ENCODE data around the gene OTOP2.

The OTOP2 gene

GRCh38 chr17:74882517-74883240 lies 41.4 kb upstream of the OTOP2 start:
- H3K36me3 ChIP-seq (ENCODE audit: control insufficient read depth, insufficient read depth, low read length), result no peaks in the 10 kb centered on the region
- H3K9me3 ChIP-seq (ENCODE audit: control insufficient read depth, low read length), result no peaks in the 10 kb centered on the region
- no peak overlapping the region for H3K4me3 ChIP-seq (ENCODE audit: insufficient read depth, low read depth, low read length, poor library complexity, severe bottlenecking)
- H3K4me1 ChIP-seq (ENCODE audit: control insufficient read depth, insufficient read depth, low read length, poor library complexity, severe bottlenecking), result no peaks in the 10 kb centered on the region
- DNase-seq, result no peak
- no peak overlapping the region for H3K27ac ChIP-seq (ENCODE audit: insufficient read depth, low read length, poor library complexity, severe bottlenecking)
- H3K27me3 ChIP-seq (replicated peaks; ENCODE audit: control insufficient read depth, insufficient read depth, low read length, poor library complexity, severe bottlenecking), result no peaks in the 10 kb centered on the region

GRCh38 chr17:74883241-74883745 lies 40.8 kb upstream of the OTOP2 start:
- Histone ChIP-seq H3K4me3 (ENCODE audit: insufficient read depth, low read depth, low read length, poor library complexity, severe bottlenecking) (no peak overlapping the region), H3K36me3 (ENCODE audit: control insufficient read depth, insufficient read depth, low read length) (no peaks in the 10 kb centered on the region), H3K27ac (ENCODE audit: insufficient read depth, low read length, poor library complexity, severe bottlenecking) (no peak overlapping the region), H3K27me3 (replicated peaks; ENCODE audit: control insufficient read depth, insufficient read depth, low read length, poor library complexity, severe bottlenecking) (no peaks in the 10 kb centered on the region), H3K4me1 (ENCODE audit: control insufficient read depth, insufficient read depth, low read length, poor library complexity, severe bottlenecking) (no peaks in the 10 kb centered on the region), H3K9me3 (ENCODE audit: control insufficient read depth, low read length) (no peaks in the 10 kb centered on the region)
- DNase-seq, result no peak

GRCh38 chr17:74888469-74888868 lies 35.6 kb upstream of the OTOP2 start:
- H3K27ac ChIP-seq (ENCODE audit: insufficient read depth, low read length, poor library complexity, severe bottlenecking), result no peak overlapping the region

GRCh38 chr17:74890554-74890953 lies 33.5 kb upstream of the OTOP2 start:
- H3K36me3 ChIP-seq (ENCODE audit: control insufficient read depth, insufficient read depth, low read length), result no peaks in the 10 kb centered on the region
- peaks cover 21% of the 10 kb centered on the region for H3K27me3 ChIP-seq (replicated peaks; ENCODE audit: control insufficient read depth, insufficient read depth, low read length, poor library complexity, severe bottlenecking)
- H3K9me3 ChIP-seq (ENCODE audit: control insufficient read depth, low read length), result no peaks in the 10 kb centered on the region
- H3K4me1 ChIP-seq (ENCODE audit: control insufficient read depth, insufficient read depth, low read length, poor library complexity, severe bottlenecking), result peaks cover 9% of the 10 kb centered on the region
- no peak overlapping the region for H3K4me3 ChIP-seq (ENCODE audit: insufficient read depth, low read depth, low read length, poor library complexity, severe bottlenecking)
- DNase-seq, result no peak
- H3K27ac ChIP-seq (ENCODE audit: insufficient read depth, low read length, poor library complexity, severe bottlenecking), result no peak overlapping the region

More at GRCh38 chr17:74888469-74888868, 35.6 kb upstream of the OTOP2 start:
- Histone ChIP-seq H3K4me1 (ENCODE audit: control insufficient read depth, insufficient read depth, low read length, poor library complexity, severe bottlenecking) (peaks cover 7% of the 10 kb centered on the region), H3K27me3 (replicated peaks; ENCODE audit: control insufficient read depth, insufficient read depth, low read length, poor library complexity, severe bottlenecking) (peaks cover 12% of the 10 kb centered on the region), H3K9me3 (ENCODE audit: control insufficient read depth, low read length) (no peaks in the 10 kb centered on the region), H3K36me3 (ENCODE audit: control insufficient read depth, insufficient read depth, low read length) (no peaks in the 10 kb centered on the region), H3K4me3 (ENCODE audit: insufficient read depth, low read depth, low read length, poor library complexity, severe bottlenecking) (no peak overlapping the region)
- no peak for DNase-seq

GRCh38 chr17:74892013-74892841 lies 31.8 kb upstream of the OTOP2 start:
- Histone ChIP-seq H3K4me3 (ENCODE audit: insufficient read depth, low read depth, low read length, poor library complexity, severe bottlenecking) (no peak overlapping the region), H3K27ac (ENCODE audit: insufficient read depth, low read length, poor library complexity, severe bottlenecking) (no peak overlapping the region), H3K36me3 (ENCODE audit: control insufficient read depth, insufficient read depth, low read length) (no peaks in the 10 kb centered on the region), H3K4me1 (ENCODE audit: control insufficient read depth, insufficient read depth, low read length, poor library complexity, severe bottlenecking) (peaks cover 9% of the 10 kb centered on the region), H3K27me3 (replicated peaks; ENCODE audit: control insufficient read depth, insufficient read depth, low read length, poor library complexity, severe bottlenecking) (peaks cover 21% of the 10 kb centered on the region), H3K9me3 (ENCODE audit: control insufficient read depth, low read length) (no peaks in the 10 kb centered on the region)
- DNase-seq, result no peak

- H3K36me3 ChIP-seq (ENCODE audit: control insufficient read depth, insufficient read depth, low read length), result no peaks in the 10 kb centered on the region
- DNase-seq, result no peak
- peak within 1 kb of the TSS; percentile 42 for H3K4me3 ChIP-seq (ENCODE audit: insufficient read depth, low read depth, low read length, poor library complexity, severe bottlenecking)
- H3K4me1 ChIP-seq (ENCODE audit: control insufficient read depth, insufficient read depth, low read length, poor library complexity, severe bottlenecking), result peaks cover 9% of the 10 kb centered on the region
- H3K27me3 ChIP-seq (replicated peaks; ENCODE audit: control insufficient read depth, insufficient read depth, low read length, poor library complexity, severe bottlenecking), result peaks cover 21% of the 10 kb centered on the region
- H3K27ac ChIP-seq (ENCODE audit: insufficient read depth, low read length, poor library complexity, severe bottlenecking), result no peak within 1 kb of the TSS
- no peaks in the 10 kb centered on the region for H3K9me3 ChIP-seq (ENCODE audit: control insufficient read depth, low read length)
Observed at GRCh38 chr17:74892974-74893911, 30.8 kb upstream of the OTOP2 start, which contains the start of gene FADS6. FADS6 (minus strand) TSS chr17:74893633; CDS start chr17:74893595, 38 bp downstream.

GRCh38 chr17:74893936-74894671 lies 30.0 kb upstream of the OTOP2 start:
- no peaks in the 10 kb centered on the region for H3K9me3 ChIP-seq (ENCODE audit: control insufficient read depth, low read length)

GRCh38 chr17:74898376-74898946 lies 25.6 kb upstream of the OTOP2 start:
- DNase-seq, result no peak
- Histone ChIP-seq H3K9me3 (ENCODE audit: control insufficient read depth, low read length) (no peaks in the 10 kb centered on the region), H3K4me1 (ENCODE audit: control insufficient read depth, insufficient read depth, low read length, poor library complexity, severe bottlenecking) (peaks cover 3% of the 10 kb centered on the region), H3K36me3 (ENCODE audit: control insufficient read depth, insufficient read depth, low read length) (no peaks in the 10 kb centered on the region), H3K4me3 (ENCODE audit: insufficient read depth, low read depth, low read length, poor library complexity, severe bottlenecking) (no peak overlapping the region), H3K27me3 (replicated peaks; ENCODE audit: control insufficient read depth, insufficient read depth, low read length, poor library complexity, severe bottlenecking) (peaks cover 9% of the 10 kb centered on the region), H3K27ac (ENCODE audit: insufficient read depth, low read length, poor library complexity, severe bottlenecking) (no peak overlapping the region)

More at GRCh38 chr17:74893936-74894671, 30.0 kb upstream of the OTOP2 start:
- Histone ChIP-seq H3K36me3 (ENCODE audit: control insufficient read depth, insufficient read depth, low read length) (no peaks in the 10 kb centered on the region), H3K4me3 (ENCODE audit: insufficient read depth, low read depth, low read length, poor library complexity, severe bottlenecking) (no peak overlapping the region), H3K27ac (ENCODE audit: insufficient read depth, low read length, poor library complexity, severe bottlenecking) (no peak overlapping the region), H3K27me3 (replicated peaks; ENCODE audit: control insufficient read depth, insufficient read depth, low read length, poor library complexity, severe bottlenecking) (peaks cover 21% of the 10 kb centered on the region), H3K4me1 (ENCODE audit: control insufficient read depth, insufficient read depth, low read length, poor library complexity, severe bottlenecking) (peaks cover 9% of the 10 kb centered on the region)
- no peak for DNase-seq

- Histone ChIP-seq H3K27ac (ENCODE audit: insufficient read depth, low read length, poor library complexity, severe bottlenecking) (no peak overlapping the region), H3K4me3 (ENCODE audit: insufficient read depth, low read depth, low read length, poor library complexity, severe bottlenecking) (no peak overlapping the region), H3K4me1 (ENCODE audit: control insufficient read depth, insufficient read depth, low read length, poor library complexity, severe bottlenecking) (no peaks in the 10 kb centered on the region), H3K36me3 (ENCODE audit: control insufficient read depth, insufficient read depth, low read length) (no peaks in the 10 kb centered on the region), H3K9me3 (ENCODE audit: control insufficient read depth, low read length) (no peaks in the 10 kb centered on the region), H3K27me3 (replicated peaks; ENCODE audit: control insufficient read depth, insufficient read depth, low read length, poor library complexity, severe bottlenecking) (no peaks in the 10 kb centered on the region)
- DNase-seq, result no peak
Observed at GRCh38 chr17:74900208-74900607, 23.9 kb upstream of the OTOP2 start.
